ENCODE data around the gene PGLYRP1.

Gene PGLYRP1

GRCh38 chr19:46022431-46023310 lies at the start of gene PGLYRP1:
PGLYRP1 (minus strand) TSS chr19:46023053; CDS start chr19:46023021, 32 bp downstream.
- DNase-seq (ENCODE audit: low read depth in 1 of 2, low spot score in 1 of 2): no peak

GRCh38 chr19:46069806-46070341 lies 47.0 kb upstream of the PGLYRP1 start:
- DNase-seq (ENCODE audit: low read depth in 1 of 2, low spot score in 1 of 2): no peak

GRCh38 chr19:46068345-46069258 lies 45.7 kb upstream of the PGLYRP1 start:
- no peak for DNase-seq (ENCODE audit: low read depth in 1 of 2, low spot score in 1 of 2)

- no peak for DNase-seq (ENCODE audit: low read depth in 1 of 2, low spot score in 1 of 2)
Measured at GRCh38 chr19:46067691-46068090, 44.8 kb upstream of the PGLYRP1 start.

- DNase-seq (ENCODE audit: low read depth in 1 of 2, low spot score in 1 of 2): no peak
Measured at GRCh38 chr19:46066471-46066870, 43.6 kb upstream of the PGLYRP1 start.

- DNase-seq (ENCODE audit: low read depth in 1 of 2, low spot score in 1 of 2): no peak
Measured at GRCh38 chr19:46065486-46066071, 42.7 kb upstream of the PGLYRP1 start.

GRCh38 chr19:46063201-46063600 lies 40.3 kb upstream of the PGLYRP1 start:
- no peak for DNase-seq (ENCODE audit: low read depth in 1 of 2, low spot score in 1 of 2)

- DNase-seq (ENCODE audit: low read depth in 1 of 2, low spot score in 1 of 2): no peak
Measured at GRCh38 chr19:46060012-46060411, 37.2 kb upstream of the PGLYRP1 start.

- DNase-seq (ENCODE audit: low read depth in 1 of 2, low spot score in 1 of 2): no peak
Measured at GRCh38 chr19:46058778-46059177, 35.9 kb upstream of the PGLYRP1 start.

GRCh38 chr19:46056536-46056935 lies 33.7 kb upstream of the PGLYRP1 start:
- no peak for DNase-seq (ENCODE audit: low read depth in 1 of 2, low spot score in 1 of 2)

- DNase-seq (ENCODE audit: low read depth in 1 of 2, low spot score in 1 of 2): no peak
Measured at GRCh38 chr19:46052896-46053295, 30.0 kb upstream of the PGLYRP1 start.

- no peak for DNase-seq (ENCODE audit: low read depth in 1 of 2, low spot score in 1 of 2)
Measured at GRCh38 chr19:46049597-46049996, 26.7 kb upstream of the PGLYRP1 start.

- DNase-seq (ENCODE audit: low read depth in 1 of 2, low spot score in 1 of 2): no peak
Measured at GRCh38 chr19:46043519-46043918, 20.7 kb upstream of the PGLYRP1 start.

- no peak for DNase-seq (ENCODE audit: low read depth in 1 of 2, low spot score in 1 of 2)
Measured at GRCh38 chr19:46042252-46042883, 19.5 kb upstream of the PGLYRP1 start.

GRCh38 chr19:46040952-46041500 lies 18.2 kb upstream of the PGLYRP1 start, which contains the start of gene IGFL4:
IGFL4 (minus strand) TSS chr19:46041002; CDS start chr19:46040962, 40 bp downstream.
- no peak for DNase-seq (ENCODE audit: low read depth in 1 of 2, low spot score in 1 of 2)

- no peak for DNase-seq (ENCODE audit: low read depth in 1 of 2, low spot score in 1 of 2)
Measured at GRCh38 chr19:46040125-46040524, 17.3 kb upstream of the PGLYRP1 start.

- DNase-seq (ENCODE audit: low read depth in 1 of 2, low spot score in 1 of 2): no peak
Measured at GRCh38 chr19:46036744-46037128, 13.9 kb upstream of the PGLYRP1 start.

- DNase-seq (ENCODE audit: low read depth in 1 of 2, low spot score in 1 of 2): no peak
Measured at GRCh38 chr19:46035986-46036743, 13.3 kb upstream of the PGLYRP1 start.

GRCh38 chr19:46035546-46035945 lies 12.7 kb upstream of the PGLYRP1 start:
- DNase-seq (ENCODE audit: low read depth in 1 of 2, low spot score in 1 of 2): no peak

GRCh38 chr19:46033401-46033800 lies 10.5 kb upstream of the PGLYRP1 start:
- no peak for DNase-seq (ENCODE audit: low read depth in 1 of 2, low spot score in 1 of 2)
